HepG2 (cell line): ENCODE measurements around the gene LRP1B.

Experiments used
- E2F5 ChIP-seq: sonication (generic); formaldehyde crosslinking; conservative IDR thresholded peaks from 2 replicates; pipeline ENCODE4 v1.4.0; 2020; ENCODE audit warnings: missing genetic modification reagents
- FOXA3 ChIP-seq: IDR thresholded peaks from 2 replicates; pipeline ENCODE4 v1.6.1; 2016; ENCODE audit warnings: missing genetic modification reagents, missing compliant biosample characterization
- PHF21A ChIP-seq: sonication (generic); formaldehyde crosslinking; IDR thresholded peaks from 2 replicates; pipeline ENCODE4 v1.5.0; 2020; ENCODE audit warnings: mild to moderate bottlenecking, missing genetic modification reagents
- ZBTB1 ChIP-seq: sonication (generic); formaldehyde crosslinking; IDR thresholded peaks from 2 replicates; pipeline ENCODE4 v1.4.0; 2020; ENCODE audit warnings: missing genetic modification reagents, borderline replicate concordance

GRCh38 chr2:142095647-142096046 lies 35.2 kb downstream of the LRP1B start:
- TF ChIP-seq E2F5 (CRISPR knock-in tag): no peak
- no peak for TF ChIP-seq ZBTB1 (CRISPR knock-in tag)
- TF ChIP-seq PHF21A (CRISPR knock-in tag): no peak
- no peak for TF ChIP-seq FOXA3 (CRISPR knock-in tag)
